ENCODE results near the gene TBC1D22B.

TBC1D22B gene

DNA sequence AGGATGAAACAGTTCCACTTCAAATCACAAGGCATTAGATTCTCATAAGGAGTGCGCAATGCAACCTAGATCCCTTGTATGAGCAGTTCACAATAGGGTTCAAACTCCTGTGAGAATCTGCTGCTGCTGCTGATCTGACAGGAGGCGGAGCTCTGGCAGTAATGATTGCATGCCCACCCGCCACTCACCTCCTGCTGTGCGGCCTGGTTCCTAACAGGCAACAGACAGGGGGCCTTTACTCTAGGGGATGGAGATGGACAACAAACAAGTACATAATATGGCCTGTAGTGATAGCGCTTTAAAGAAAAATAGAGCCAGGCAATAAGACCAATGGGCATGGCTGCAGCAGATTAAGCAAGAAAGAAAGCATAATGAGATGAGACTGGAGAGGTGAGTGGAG lies 2.7 kb upstream of the TBC1D22B start:
- Histone ChIP-seq H3K4me3 (ENCODE audit: low read depth, low read length) (no peak overlapping the region), H3K27me3 (ENCODE audit: insufficient read depth, low read length) (no peaks in the 10 kb centered on the region), H3K36me3 (ENCODE audit: insufficient read depth, low read length) (peaks cover 7% of the 10 kb centered on the region; the same call in 1 of the 2 replicates), H3K79me2 (ENCODE audit: control insufficient read depth, insufficient read depth, low read length, unreplicated experiment) (peaks cover 19% of the 10 kb centered on the region), H2AFZ (ENCODE audit: low read length, unreplicated experiment) (no peak overlapping the region), H3K27ac (ENCODE audit: low read depth, low read length) (no peak overlapping the region), H3K4me1 (ENCODE audit: control insufficient read depth, insufficient read depth, low read length, unreplicated experiment) (peaks cover 20% of the 10 kb centered on the region)

DNA sequence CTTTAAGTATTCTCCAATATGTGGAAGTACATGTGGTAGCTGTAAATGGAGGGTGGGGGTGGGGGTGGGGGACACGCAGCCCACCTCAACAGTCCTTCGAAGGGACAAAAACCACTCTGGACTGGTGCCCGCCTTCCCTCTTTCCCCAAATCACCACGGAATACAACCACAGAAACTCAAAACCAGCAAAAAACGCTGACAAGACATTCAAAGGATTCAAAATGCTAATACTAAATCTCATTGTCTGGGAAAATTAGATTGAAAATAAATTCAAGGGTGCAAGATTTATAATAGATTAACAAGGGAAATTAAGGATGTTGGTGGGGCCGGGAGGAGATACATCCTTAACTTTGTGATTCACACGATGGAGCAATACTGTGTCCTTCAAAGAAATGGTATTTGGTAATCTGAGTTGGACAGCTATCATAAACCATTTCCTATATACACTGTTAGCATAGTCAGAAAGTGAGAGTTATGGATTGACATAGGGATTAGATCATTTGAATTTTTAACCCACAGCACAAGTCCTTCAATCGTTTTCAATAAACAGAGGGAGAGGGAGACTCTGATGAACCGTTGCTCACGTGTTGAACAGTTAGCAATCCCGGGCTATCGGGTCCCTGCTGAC lies 766 bp upstream of the TBC1D22B start:
- Histone ChIP-seq H3K36me3 (ENCODE audit: insufficient read depth, low read length) (no peaks in the 10 kb centered on the region), H3K27ac (ENCODE audit: low read depth, low read length) (peak overlapping the region; percentile 63), H3K4me3 (ENCODE audit: low read depth, low read length) (peak overlapping the region; percentile 93), H3K27me3 (ENCODE audit: insufficient read depth, low read length) (no peaks in the 10 kb centered on the region), H2AFZ (ENCODE audit: low read length, unreplicated experiment) (peak overlapping the region; percentile 88), H3K79me2 (ENCODE audit: control insufficient read depth, insufficient read depth, low read length, unreplicated experiment) (peaks cover 33% of the 10 kb centered on the region), H3K4me1 (ENCODE audit: control insufficient read depth, insufficient read depth, low read length, unreplicated experiment) (peaks cover 17% of the 10 kb centered on the region)

DNA sequence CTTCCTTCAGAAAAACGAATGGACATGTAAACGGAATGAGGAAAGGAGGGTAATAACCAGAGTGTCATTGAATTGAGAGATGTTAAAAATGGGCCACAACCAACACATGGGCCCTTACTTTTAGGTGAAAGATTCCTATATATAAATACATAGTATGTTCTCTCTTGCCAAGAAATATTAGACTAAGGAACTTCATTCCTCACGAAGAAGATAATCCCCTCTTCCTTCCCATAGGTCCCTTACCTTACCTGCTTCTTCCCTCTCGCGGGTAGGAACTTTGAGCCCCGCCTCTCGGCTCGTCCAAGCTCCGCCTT lies 295 bp upstream of the TBC1D22B start:
- H3K79me2 ChIP-seq (ENCODE audit: control insufficient read depth, insufficient read depth, low read length, unreplicated experiment), result peaks cover 36% of the 10 kb centered on the region
- H3K4me3 ChIP-seq (ENCODE audit: low read depth, low read length), result peak overlapping the region; percentile 93
- peak overlapping the region; percentile 88 for H2AFZ ChIP-seq (ENCODE audit: low read length, unreplicated experiment)
- peaks cover 17% of the 10 kb centered on the region for H3K4me1 ChIP-seq (ENCODE audit: control insufficient read depth, insufficient read depth, low read length, unreplicated experiment)
- no peaks in the 10 kb centered on the region for H3K27me3 ChIP-seq (ENCODE audit: insufficient read depth, low read length)
- H3K36me3 ChIP-seq (ENCODE audit: insufficient read depth, low read length), result no peaks in the 10 kb centered on the region
- peak overlapping the region; percentile 63 for H3K27ac ChIP-seq (ENCODE audit: low read depth, low read length)

DNA sequence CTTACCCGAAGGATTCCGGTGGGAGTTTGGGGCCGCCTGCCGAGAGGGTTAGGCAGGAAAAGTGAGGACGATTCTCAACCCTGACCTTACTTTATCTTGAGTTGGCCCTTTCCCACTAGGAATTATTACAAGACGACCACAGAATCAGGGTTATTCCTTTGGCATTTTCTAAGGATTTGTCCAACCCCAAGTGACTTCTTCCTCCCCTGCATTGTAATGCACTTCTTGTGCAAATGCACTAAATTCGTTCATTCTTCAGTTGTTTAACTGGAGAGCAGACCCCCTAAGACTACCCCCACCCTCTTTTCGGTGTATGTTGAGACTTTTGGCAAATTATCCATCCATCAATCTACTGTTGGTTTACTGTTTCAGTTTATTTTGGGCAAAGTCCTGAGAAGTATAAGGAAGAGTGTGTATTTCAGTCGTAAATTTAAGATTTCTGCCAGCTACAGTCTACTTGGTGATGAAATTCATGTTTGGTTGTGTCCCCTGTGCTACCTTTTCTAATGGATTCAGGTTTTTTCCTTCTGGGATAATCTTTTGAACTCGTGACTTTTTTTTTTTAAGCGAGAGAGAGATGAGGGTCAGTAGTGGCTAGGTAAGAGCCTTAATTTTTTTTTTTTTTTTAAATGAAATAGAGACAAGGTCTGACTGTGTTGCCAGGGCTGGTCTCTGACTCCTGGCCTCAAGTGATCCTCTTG lies 983 bp downstream of the TBC1D22B start:
- Histone ChIP-seq H3K27ac (ENCODE audit: low read depth, low read length) (peak overlapping the region; percentile 82), H3K4me1 (ENCODE audit: control insufficient read depth, insufficient read depth, low read length, unreplicated experiment) (peaks cover 17% of the 10 kb centered on the region), H2AFZ (ENCODE audit: low read length, unreplicated experiment) (peak overlapping the region; percentile 77), H3K27me3 (ENCODE audit: insufficient read depth, low read length) (no peaks in the 10 kb centered on the region), H3K4me3 (ENCODE audit: low read depth, low read length) (peak overlapping the region; percentile 93), H3K79me2 (ENCODE audit: control insufficient read depth, insufficient read depth, low read length, unreplicated experiment) (peaks cover 48% of the 10 kb centered on the region), H3K36me3 (ENCODE audit: insufficient read depth, low read length) (no peaks in the 10 kb centered on the region)

DNA sequence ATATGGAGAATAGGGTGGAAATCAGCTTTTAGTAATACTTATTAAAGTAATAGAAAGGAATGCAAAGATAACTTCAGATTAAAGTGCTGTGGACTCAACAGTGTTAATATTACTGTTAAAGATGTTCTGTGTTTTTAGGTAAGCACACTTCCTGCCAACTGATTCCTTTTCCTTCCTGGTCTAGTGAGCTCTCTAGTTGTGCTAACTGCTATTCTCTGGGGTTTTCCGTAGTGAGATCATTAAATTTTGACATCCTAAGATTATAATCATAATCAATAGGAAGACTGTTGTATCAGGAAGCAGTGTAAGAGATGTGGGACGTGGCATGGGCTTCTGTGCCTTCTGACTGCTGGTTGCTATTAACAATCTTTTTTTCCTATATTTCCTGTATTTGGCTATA lies 1.6 kb downstream of the TBC1D22B start:
- Histone ChIP-seq H3K36me3 (ENCODE audit: insufficient read depth, low read length) (no peaks in the 10 kb centered on the region), H3K27ac (ENCODE audit: low read depth, low read length) (peak overlapping the region; percentile 82), H2AFZ (ENCODE audit: low read length, unreplicated experiment) (no peak overlapping the region), H3K27me3 (ENCODE audit: insufficient read depth, low read length) (no peaks in the 10 kb centered on the region), H3K4me1 (ENCODE audit: control insufficient read depth, insufficient read depth, low read length, unreplicated experiment) (peaks cover 17% of the 10 kb centered on the region), H3K79me2 (ENCODE audit: control insufficient read depth, insufficient read depth, low read length, unreplicated experiment) (peaks cover 48% of the 10 kb centered on the region), H3K4me3 (ENCODE audit: low read depth, low read length) (peak overlapping the region; percentile 93)

DNA sequence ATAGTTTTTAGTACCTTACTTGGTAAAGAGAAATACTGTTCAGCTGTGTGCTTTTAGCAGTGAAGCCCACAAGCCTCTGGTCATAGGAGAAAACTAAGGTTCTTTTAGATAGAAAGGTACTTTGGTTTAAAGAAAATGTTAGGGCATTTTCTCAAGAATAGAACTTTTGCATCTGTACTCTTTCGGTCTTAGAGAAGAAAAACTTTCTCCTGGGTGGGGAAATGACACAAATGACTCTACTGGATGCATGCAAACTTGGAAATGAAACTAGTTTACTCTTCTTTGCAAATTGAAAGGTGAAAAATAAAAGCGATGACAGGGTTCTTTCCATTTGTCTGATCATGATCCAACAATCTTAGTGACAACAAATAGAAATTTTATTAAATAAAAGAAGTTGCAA lies 2.5 kb downstream of the TBC1D22B start:
- Histone ChIP-seq H3K4me3 (ENCODE audit: low read depth, low read length) (peak overlapping the region; percentile 93; the same call in 1 of the 2 replicates), H3K27me3 (ENCODE audit: insufficient read depth, low read length) (no peaks in the 10 kb centered on the region), H2AFZ (ENCODE audit: low read length, unreplicated experiment) (no peak overlapping the region), H3K79me2 (ENCODE audit: control insufficient read depth, insufficient read depth, low read length, unreplicated experiment) (peaks cover 48% of the 10 kb centered on the region), H3K36me3 (ENCODE audit: insufficient read depth, low read length) (peaks cover 2% of the 10 kb centered on the region; the same call in 1 of the 2 replicates), H3K27ac (ENCODE audit: low read depth, low read length) (peak overlapping the region; percentile 82; the same call in 1 of the 2 replicates), H3K4me1 (ENCODE audit: control insufficient read depth, insufficient read depth, low read length, unreplicated experiment) (peaks cover 17% of the 10 kb centered on the region)

DNA sequence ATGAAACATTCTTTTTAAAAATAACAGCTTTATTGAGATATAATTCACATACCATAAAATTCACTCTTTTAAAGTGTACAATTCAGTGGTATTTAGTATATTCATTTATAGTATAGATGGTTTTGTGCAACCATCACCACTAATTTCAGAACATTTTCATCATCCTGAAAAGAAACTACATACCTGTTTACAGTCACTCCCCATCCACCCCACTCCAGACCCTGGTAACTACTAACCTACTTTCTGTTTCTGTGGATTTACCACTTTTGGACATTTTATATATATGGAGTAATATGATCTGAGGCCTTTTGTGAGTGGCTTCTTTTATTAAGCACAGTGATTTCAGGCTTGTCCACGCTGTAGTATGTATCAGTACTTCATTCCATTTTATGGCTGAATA lies 2.9 kb downstream of the TBC1D22B start:
- no peak overlapping the region for H3K27ac ChIP-seq (ENCODE audit: low read depth, low read length)
- peaks cover 5% of the 10 kb centered on the region; the same call in 1 of the 2 replicates for H3K36me3 ChIP-seq (ENCODE audit: insufficient read depth, low read length)
- no peak overlapping the region for H3K4me3 ChIP-seq (ENCODE audit: low read depth, low read length)
- no peak overlapping the region for H2AFZ ChIP-seq (ENCODE audit: low read length, unreplicated experiment)
- no peaks in the 10 kb centered on the region for H3K27me3 ChIP-seq (ENCODE audit: insufficient read depth, low read length)
- H3K4me1 ChIP-seq (ENCODE audit: control insufficient read depth, insufficient read depth, low read length, unreplicated experiment), result peaks cover 17% of the 10 kb centered on the region
- H3K79me2 ChIP-seq (ENCODE audit: control insufficient read depth, insufficient read depth, low read length, unreplicated experiment), result peaks cover 48% of the 10 kb centered on the region

DNA sequence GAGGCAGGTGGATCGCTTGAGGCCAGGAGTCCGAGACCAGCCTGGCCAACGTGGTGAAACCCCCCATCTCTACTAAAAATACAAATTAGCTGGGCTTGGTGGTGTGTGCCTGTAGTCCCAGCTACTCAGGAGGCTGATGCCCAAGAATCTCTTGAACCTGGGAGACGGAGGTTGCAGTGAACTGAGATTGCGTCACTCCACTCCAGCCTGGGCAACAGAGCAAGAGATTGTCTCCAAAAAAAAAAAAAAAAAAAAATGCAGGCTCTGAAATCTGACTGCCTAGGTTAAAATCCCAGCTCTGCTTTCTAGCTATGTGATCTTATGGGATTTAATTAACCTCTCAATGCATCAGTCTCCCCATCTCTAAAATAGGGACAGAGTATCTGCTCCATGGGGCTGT lies 3.6 kb downstream of the TBC1D22B start:
- Histone ChIP-seq H3K27me3 (ENCODE audit: insufficient read depth, low read length) (no peaks in the 10 kb centered on the region), H3K27ac (ENCODE audit: low read depth, low read length) (no peak overlapping the region), H3K4me1 (ENCODE audit: control insufficient read depth, insufficient read depth, low read length, unreplicated experiment) (peaks cover 17% of the 10 kb centered on the region), H3K4me3 (ENCODE audit: low read depth, low read length) (no peak overlapping the region), H3K36me3 (ENCODE audit: insufficient read depth, low read length) (peaks cover 13% of the 10 kb centered on the region), H3K79me2 (ENCODE audit: control insufficient read depth, insufficient read depth, low read length, unreplicated experiment) (peaks cover 48% of the 10 kb centered on the region), H2AFZ (ENCODE audit: low read length, unreplicated experiment) (no peak overlapping the region)

DNA sequence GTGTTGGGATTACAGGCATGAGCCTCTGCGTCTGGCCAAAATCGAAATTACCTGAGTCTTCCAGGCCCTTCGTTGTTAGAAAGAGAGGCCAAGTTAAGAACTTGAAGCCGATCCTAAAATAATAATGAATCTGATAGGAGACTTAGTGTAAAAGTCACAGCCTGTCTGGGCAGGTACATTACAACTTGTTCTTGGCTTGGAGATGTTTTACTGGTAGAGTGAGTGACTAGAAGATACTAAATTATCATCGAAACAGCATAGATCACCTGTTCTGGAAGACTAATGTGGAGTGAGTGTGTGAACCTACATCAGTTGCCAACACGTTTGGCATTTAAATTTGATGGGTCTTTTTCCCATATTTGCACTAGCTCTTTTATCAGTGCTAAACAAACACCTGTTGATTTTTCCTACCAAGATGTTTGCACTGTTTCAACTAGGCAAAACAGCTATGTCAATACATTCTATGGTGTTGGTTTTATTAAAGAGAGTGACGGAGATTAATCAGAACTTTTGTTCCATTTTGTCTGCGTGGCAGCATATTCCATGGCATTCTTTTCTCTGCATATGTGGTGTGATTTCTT lies 5.0 kb downstream of the TBC1D22B start:
- Histone ChIP-seq H2AFZ (ENCODE audit: low read length, unreplicated experiment) (no peak overlapping the region), H3K4me1 (ENCODE audit: control insufficient read depth, insufficient read depth, low read length, unreplicated experiment) (peaks cover 17% of the 10 kb centered on the region), H3K36me3 (ENCODE audit: insufficient read depth, low read length) (peaks cover 14% of the 10 kb centered on the region), H3K27ac (ENCODE audit: low read depth, low read length) (no peak overlapping the region), H3K4me3 (ENCODE audit: low read depth, low read length) (no peak overlapping the region), H3K27me3 (ENCODE audit: insufficient read depth, low read length) (no peaks in the 10 kb centered on the region), H3K79me2 (ENCODE audit: control insufficient read depth, insufficient read depth, low read length, unreplicated experiment) (peaks cover 48% of the 10 kb centered on the region)

DNA sequence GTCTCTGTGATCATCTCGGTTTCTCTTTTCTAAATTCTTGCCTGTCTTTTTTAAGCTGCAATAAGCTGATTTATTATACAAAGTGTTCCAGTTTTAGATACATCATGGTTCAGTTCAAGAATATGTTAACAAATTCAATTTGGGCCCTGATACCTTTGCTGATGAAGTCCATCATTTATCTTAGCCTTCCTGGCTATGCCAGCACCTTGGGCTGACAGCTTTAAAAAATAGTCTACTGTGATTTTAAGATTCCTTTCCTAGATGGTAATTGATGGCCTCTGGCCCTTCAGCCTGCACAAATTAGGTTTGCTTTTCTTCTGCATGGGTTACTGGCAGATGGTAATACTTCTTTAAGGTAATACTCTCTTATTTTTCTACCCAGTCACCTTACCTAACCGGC lies 7.4 kb downstream of the TBC1D22B start:
- no peak overlapping the region for H2AFZ ChIP-seq (ENCODE audit: low read length, unreplicated experiment)
- H3K27ac ChIP-seq (ENCODE audit: low read depth, low read length), result no peak overlapping the region
- H3K4me1 ChIP-seq (ENCODE audit: control insufficient read depth, insufficient read depth, low read length, unreplicated experiment), result peaks cover 1% of the 10 kb centered on the region
- peaks cover 28% of the 10 kb centered on the region for H3K79me2 ChIP-seq (ENCODE audit: control insufficient read depth, insufficient read depth, low read length, unreplicated experiment)
- H3K36me3 ChIP-seq (ENCODE audit: insufficient read depth, low read length), result peaks cover 24% of the 10 kb centered on the region
- H3K4me3 ChIP-seq (ENCODE audit: low read depth, low read length), result no peak overlapping the region
- H3K27me3 ChIP-seq (ENCODE audit: insufficient read depth, low read length), result no peaks in the 10 kb centered on the region

DNA sequence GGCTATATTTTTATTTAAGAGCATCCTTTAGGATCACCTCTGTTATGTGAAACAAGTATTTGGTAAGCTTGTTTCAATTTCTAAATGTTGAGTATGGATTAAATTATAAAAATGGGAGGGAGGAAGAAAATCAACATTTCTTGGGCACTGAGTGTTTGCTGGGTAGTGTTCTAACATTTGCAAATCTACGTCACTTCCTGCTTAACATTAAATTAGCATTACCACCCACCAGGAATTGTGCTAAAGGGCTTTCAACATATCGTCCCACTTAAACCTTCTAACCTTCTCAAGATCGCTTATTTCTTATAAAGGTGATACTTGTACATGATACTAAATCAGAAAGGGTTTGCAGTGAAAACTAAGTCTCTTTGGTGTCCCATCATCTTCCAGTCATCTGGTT lies 8.3 kb downstream of the TBC1D22B start:
- Histone ChIP-seq H3K4me1 (ENCODE audit: control insufficient read depth, insufficient read depth, low read length, unreplicated experiment) (no peaks in the 10 kb centered on the region), H3K79me2 (ENCODE audit: control insufficient read depth, insufficient read depth, low read length, unreplicated experiment) (peaks cover 21% of the 10 kb centered on the region), H2AFZ (ENCODE audit: low read length, unreplicated experiment) (no peak overlapping the region), H3K4me3 (ENCODE audit: low read depth, low read length) (no peak overlapping the region), H3K36me3 (ENCODE audit: insufficient read depth, low read length) (peaks cover 24% of the 10 kb centered on the region), H3K27ac (ENCODE audit: low read depth, low read length) (no peak overlapping the region), H3K27me3 (ENCODE audit: insufficient read depth, low read length) (no peaks in the 10 kb centered on the region)
